Liver (tissue), 9 donors: ENCODE data around the gene SLC6A18. TPM values are rescaled to one million over a fixed set of nuclear protein-coding genes. Genes with fewer than 3 reads are reported as not detected.

Experiments
- DNase-seq: peaks from one replicate; pipeline ENCODE4 v3.0.0-alpha.2; 2017; ENCODE audit warnings: low spot score
- H3K27ac ChIP-seq, 2 donors: one replicate each; pipeline ENCODE4 v1.7.0; 2013; ENCODE audit warnings: inconsistent platforms in 2 of 2, low read length in 2 of 2, control low read depth in 1 of 2, low read depth in 1 of 2, mild to moderate bottlenecking in 1 of 2
- H3K27me3 ChIP-seq, 4 donors: one replicate each; pipeline versions ENCODE4 v1.6.1 to v1.7.0; 2013; ENCODE audit warnings: low read length in 3 of 4, inconsistent platforms in 1 of 4, mild to moderate bottlenecking in 1 of 4, moderate library complexity in 1 of 4; ENCODE audit not compliant: control insufficient read depth in 4 of 4, insufficient read depth in 4 of 4
- H3K36me3 ChIP-seq, 4 donors: one replicate each; pipeline versions ENCODE4 v1.6.1 to v1.7.0; 2013; ENCODE audit warnings: low read length in 3 of 4, mild to moderate bottlenecking in 3 of 4, low read depth in 1 of 4, moderate library complexity in 1 of 4; ENCODE audit not compliant: control insufficient read depth in 4 of 4, insufficient read depth in 3 of 4
- H3K4me1 ChIP-seq, 4 donors: one replicate each; pipeline versions ENCODE4 v1.6.1 to v1.7.0; 2013; ENCODE audit warnings: low read length in 3 of 4, mild to moderate bottlenecking in 3 of 4, moderate library complexity in 1 of 4; ENCODE audit not compliant: control insufficient read depth in 4 of 4, insufficient read depth in 4 of 4
- H3K4me3 ChIP-seq, 3 donors: one replicate each; pipeline versions ENCODE4 v1.6.1 to v1.7.0; 2013; ENCODE audit warnings: low read length in 3 of 3, control low read depth in 1 of 3, low read depth in 1 of 3, mild to moderate bottlenecking in 1 of 3
- H3K9ac ChIP-seq, 2 donors: one replicate each; pipeline ENCODE4 v1.7.0; 2013; ENCODE audit warnings: low read length in 2 of 2, mild to moderate bottlenecking in 2 of 2, moderate library complexity in 2 of 2, control low read depth in 1 of 2, low read depth in 1 of 2
- H3K9me3 ChIP-seq, 4 donors: one replicate each; pipeline versions ENCODE4 v1.6.1 to v1.7.0; 2013; ENCODE audit warnings: low read length in 3 of 4; ENCODE audit not compliant: control insufficient read depth in 4 of 4
- YY1 ChIP-seq: IDR thresholded peaks from 2 replicates; pipeline ENCODE4 v1.6.1; 2016; ENCODE audit warnings: antibody characterized with exemption, mild to moderate bottlenecking
- WGBS: extraction: QIAGEN DNeasy Blood & Tissue Kit; methylation state at CpG from one replicate; pipeline ENCODE4 v1.1.7; 2013; 5-methylcytosine and 5-hydroxymethylcytosine counted together
- polyA plus RNA-seq, 2 donors: library from polyadenylated mRNA; stranded (reverse) in 1 of 2; unstranded in 1 of 2; fragments of 200-250 nt in 1 of 2; fragments of >200 nt in 1 of 2; fragmentation: Nextera tagmentation in 1 of 2; extraction: Ambion mirVana in 1 of 2; gene quantifications; one replicate each; pipeline versions ENCODE4 v1.2.1 to v1.2.3, GENCODE V29; 2013 to 2015
- total RNA-seq, 2 donors: library from RNA; depleted of rRNA; stranded (reverse); fragments of >200 nt; gene quantifications; one replicate each; pipeline ENCODE4 v1.2.3, GENCODE V29; 2014
- TF ChIP-seq, protein P1 (sequence below): IDR thresholded peaks from 2 replicates; pipeline ENCODE4 v1.6.1; 2016; ENCODE audit warnings: antibody characterized with exemption
- donor health status: healthy.
- donor health status: healthy.
- donor health status: healthy.
- donor health status: healthy.
- donor health status: healthy.

Gene SLC6A18
- total and polyA plus RNA-seq, 4 donors: not detected

DNA sequence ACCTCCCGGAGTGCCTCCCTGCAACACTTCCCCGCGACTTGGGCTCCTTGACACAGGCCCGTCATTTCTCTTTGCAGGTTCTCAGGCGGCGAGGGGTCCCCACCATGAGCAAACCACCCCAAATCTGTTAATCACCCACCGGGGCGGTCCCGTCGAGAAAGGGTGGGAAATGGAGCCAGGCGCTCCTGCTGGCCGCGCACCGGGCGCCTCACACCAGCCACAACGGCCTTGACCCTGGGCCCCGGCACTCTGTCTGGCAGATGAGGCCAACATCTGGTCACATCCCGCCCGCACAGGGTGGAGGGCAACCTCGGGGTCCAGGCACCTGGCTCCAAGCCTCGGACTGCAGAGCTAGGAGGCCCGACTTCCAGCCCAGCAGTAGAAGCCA lies 70.5 kb downstream of the SLC6A18 start:
- no peaks in the 10 kb centered on the region for H3K36me3 ChIP-seq
- no peak for TF ChIP-seq YY1
- TF ChIP-seq, protein P1, sequence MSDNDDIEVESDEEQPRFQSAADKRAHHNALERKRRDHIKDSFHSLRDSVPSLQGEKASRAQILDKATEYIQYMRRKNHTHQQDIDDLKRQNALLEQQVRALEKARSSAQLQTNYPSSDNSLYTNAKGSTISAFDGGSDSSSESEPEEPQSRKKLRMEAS: no peak
- WGBS: 34% methylated on average over 22 of the region's 22 CpGs
- DNase-seq: no peak
- peaks cover 2 to 8% (median 6%) of the 10 kb centered on the region in 4 donors for H3K4me1 ChIP-seq
- no peak overlapping the region for H3K9ac ChIP-seq
- H3K9me3 ChIP-seq: no peaks in the 10 kb centered on the region
- no peak overlapping the region for H3K4me3 ChIP-seq
- peaks cover 0 to 16% (median 0%) of the 10 kb centered on the region in 4 donors for H3K27me3 ChIP-seq
- no peak overlapping the region for H3K27ac ChIP-seq

Other genes starting within 250 kb of the SLC6A18 start
- gene NKD2, start 216.6 kb upstream of the SLC6A18 start, total RNA-seq: 1 to 10 TPM in 1 of 2 donors, under 1 TPM in 1; 0.09 to 1.3 TPM
- gene NKD2, start 216.6 kb upstream of the SLC6A18 start, polyA plus RNA-seq: under 1 TPM; 0.28 to 0.57 TPM
- gene SLC12A7, start 113.3 kb upstream of the SLC6A18 start, total RNA-seq: 10 to 100 TPM; 27.1 to 64.2 TPM
- gene SLC12A7, start 113.3 kb upstream of the SLC6A18 start, polyA plus RNA-seq: 10 to 100 TPM; 12.3 to 30.8 TPM
- gene SLC6A19, start 23.8 kb upstream of the SLC6A18 start, total RNA-seq: 1 to 10 TPM; 1.5 to 4.9 TPM
- gene SLC6A19, start 23.8 kb upstream of the SLC6A18 start, polyA plus RNA-seq: under 1 TPM; 0.17 to 0.31 TPM
- under 1 TPM in 1 of 2 donors, not detected in 1; 0.14 TPM for gene TERT, start 69.7 kb downstream of the SLC6A18 start, total RNA-seq
- gene TERT, start 69.7 kb downstream of the SLC6A18 start, polyA plus RNA-seq: not detected
- 100 to 1,000 TPM; 135 to 255 TPM for gene CLPTM1L, start 119.7 kb downstream of the SLC6A18 start, total RNA-seq
- 100 to 1,000 TPM in 1 of 2 donors, 10 to 100 TPM in 1; 69.2 to 157 TPM for gene CLPTM1L, start 119.7 kb downstream of the SLC6A18 start, polyA plus RNA-seq
- gene SLC6A3, start 220.1 kb downstream of the SLC6A18 start, total RNA-seq: not detected
- gene SLC6A3, start 220.1 kb downstream of the SLC6A18 start, polyA plus RNA-seq: not detected